H1 (cell line): Measurements from ENCODE around the gene TBRG4. TPM values are rescaled to one million over a fixed set of nuclear protein-coding genes. Genes with fewer than 3 reads are reported as not detected.

Source experiments
- CTCF ChIA-PET: fragments of 300-600 bp; sonication (Branson Sonifier 250); formaldehyde crosslinking; loops from one replicate; lab custom pipeline; 2021; ENCODE audit not compliant: partially characterized antibody; lab: Charles Lee
- POLR2A ChIA-PET: fragments of 300-600 bp; sonication (Branson Sonifier 250); formaldehyde crosslinking; loops from one replicate; lab custom pipeline; 2021; ENCODE audit warnings: inconsistent platforms; ENCODE audit not compliant: partially characterized antibody; lab: Charles Lee
- DNase-seq, 2 experiments: peaks; one replicate each; pipeline versions ENCODE4 v3.0.0 to v3.0.0-alpha.2; 2010 to 2022; ENCODE audit warnings: low spot score in 2 of 2, low read depth in 1 of 2, mixed read lengths in 1 of 2
- FAIRE-seq: peaks from 2 replicates; lab custom pipeline; 2011; peaks lifted over from hg19 to GRCh38; lab: Jason Lieb, UNC
- H2AFZ ChIP-seq: 2 replicates; pipeline ENCODE4 v1.8.1; 2012; ENCODE audit warnings: low read length, inconsistent platforms
- H2AK5ac ChIP-seq: 2 replicates; pipeline ENCODE4 v1.6.1; 2013; ENCODE audit warnings: low read depth, low read length
- H2BK120ac ChIP-seq: replicated peaks from 2 replicates; pipeline ENCODE3; 2013; ENCODE audit warnings: low read depth, low read length, inconsistent platforms
- H2BK12ac ChIP-seq: 2 replicates; pipeline ENCODE4 v1.6.1; 2013; ENCODE audit warnings: low read depth, low read length
- H2BK15ac ChIP-seq: 2 replicates; pipeline ENCODE4 v1.6.1; 2013; ENCODE audit warnings: low read length
- H2BK20ac ChIP-seq: 2 replicates; pipeline ENCODE4 v1.6.1; 2013; ENCODE audit warnings: low read length
- H2BK5ac ChIP-seq: 2 replicates; pipeline ENCODE4 v1.6.1; 2013; ENCODE audit warnings: low read depth, low read length
- H3K14ac ChIP-seq: 2 replicates; pipeline ENCODE4 v1.6.1; 2013; ENCODE audit warnings: inconsistent platforms; ENCODE audit not compliant: insufficient read length
- H3K18ac ChIP-seq: 2 replicates; pipeline ENCODE4 v1.6.1; 2013; ENCODE audit warnings: low read length; ENCODE audit errors: extremely low read depth
- H3K23ac ChIP-seq: 2 replicates; pipeline ENCODE4 v1.6.1; 2013; ENCODE audit warnings: inconsistent platforms; ENCODE audit not compliant: insufficient read length
- H3K23me2 ChIP-seq: 2 replicates; pipeline ENCODE4 v1.6.1; 2013; ENCODE audit warnings: low read depth, low read length
- H3K27ac ChIP-seq: 2 replicates; pipeline ENCODE4 v1.6.1; 2011; ENCODE audit warnings: low read depth, low read length, inconsistent platforms
- H3K27me3 ChIP-seq, 4 experiments: replicated peaks in 1 of 4; 1 replicate in 1 of 4; 2 replicates in 3 of 4; pipeline versions ENCODE4 v1.6.1 to v1.8.1; 2011 to 2013; ENCODE audit warnings: low read length in 3 of 4, mild to moderate bottlenecking in 3 of 4, inconsistent platforms in 2 of 4, mixed read lengths in 2 of 4, moderate library complexity in 1 of 4; ENCODE audit not compliant: control insufficient read depth in 3 of 4, insufficient read depth in 3 of 4; ENCODE audit errors: extremely low read depth in 1 of 4
- H3K36me3 ChIP-seq, 4 experiments: 2 replicates each; pipeline versions ENCODE4 v1.6.1 to v1.8.1; 2011 to 2013; ENCODE audit warnings: mild to moderate bottlenecking in 4 of 4, low read length in 3 of 4, moderate library complexity in 2 of 4, control low read depth in 1 of 4, inconsistent platforms in 1 of 4; ENCODE audit not compliant: insufficient read depth in 4 of 4, control insufficient read depth in 2 of 4
- H3K4ac ChIP-seq: replicated peaks from 2 replicates; pipeline ENCODE3; 2013; ENCODE audit warnings: low read length, low read depth, mixed read lengths, inconsistent platforms; ENCODE audit not compliant: insufficient read length
- H3K4me1 ChIP-seq, 4 experiments: replicated peaks in 1 of 4; 1 replicate in 1 of 4; 2 replicates in 3 of 4; pipeline versions ENCODE4 v1.6.1 to v1.8.1; 2011 to 2013; ENCODE audit warnings: low read length in 3 of 4, inconsistent platforms in 2 of 4, mixed read lengths in 1 of 4; ENCODE audit not compliant: insufficient read depth in 4 of 4, control insufficient read depth in 3 of 4
- H3K4me2 ChIP-seq, 2 experiments: 2 replicates each; pipeline versions ENCODE4 v1.6.1 to v1.8.1; 2011 to 2013; ENCODE audit warnings: low read depth in 2 of 2, low read length in 2 of 2, control low read depth in 1 of 2, inconsistent platforms in 1 of 2, mild to moderate bottlenecking in 1 of 2; ENCODE audit not compliant: insufficient read depth in 1 of 2
- H3K4me3 ChIP-seq, 4 experiments: fragments of 200-600, 300-600 bp in 1 of 4; sonication (generic), shearing (Covaris generic), sonication (Bioruptor Twin) in 1 of 4; 2 replicates each; pipeline versions ENCODE4 v1.5.1 to v1.8.1; 2011 to 2016; ENCODE audit warnings: low read length in 4 of 4, low read depth in 3 of 4, control low read depth in 2 of 4, inconsistent platforms in 2 of 4, mild to moderate bottlenecking in 2 of 4, mixed read lengths in 1 of 4, moderate library complexity in 1 of 4; ENCODE audit not compliant: insufficient read depth in 2 of 4; ENCODE audit errors: extremely low read depth in 1 of 4
- H3K56ac ChIP-seq: replicated peaks from 2 replicates; pipeline ENCODE3; 2013; ENCODE audit warnings: low read depth, mild to moderate bottlenecking, mixed read lengths, low read length, inconsistent platforms; ENCODE audit not compliant: insufficient read length
- H3K79me1 ChIP-seq: 2 replicates; pipeline ENCODE4 v1.6.1; 2013; ENCODE audit warnings: low read depth, low read length, control low read depth
- H3K79me2 ChIP-seq, 2 experiments: 2 replicates each; pipeline versions ENCODE4 v1.6.1 to v1.8.1; 2012 to 2013; ENCODE audit warnings: low read length in 2 of 2, mild to moderate bottlenecking in 2 of 2, inconsistent platforms in 1 of 2; ENCODE audit not compliant: insufficient read depth in 2 of 2, control insufficient read depth in 1 of 2
- H3K9ac ChIP-seq, 4 experiments: replicated peaks in 1 of 4; 1 replicate in 1 of 4; 2 replicates in 3 of 4; pipeline versions ENCODE4 v1.6.1 to v1.8.1; 2011 to 2013; ENCODE audit warnings: low read depth in 3 of 4, low read length in 3 of 4, control low read depth in 2 of 4, mild to moderate bottlenecking in 2 of 4, moderate library complexity in 2 of 4, inconsistent platforms in 1 of 4; ENCODE audit errors: extremely low read depth in 1 of 4
- H3K9me3 ChIP-seq, 2 experiments: 2 replicates each; pipeline versions ENCODE4 v1.6.1 to v1.8.1; 2012 to 2013; ENCODE audit warnings: mild to moderate bottlenecking in 2 of 2, moderate library complexity in 2 of 2, control low read depth in 1 of 2, inconsistent platforms in 1 of 2, low read depth in 1 of 2, low read length in 1 of 2, mixed read lengths in 1 of 2; ENCODE audit not compliant: insufficient read depth in 2 of 2
- H4K20me1 ChIP-seq, 2 experiments: replicated peaks in 1 of 2; 2 replicates each; pipeline versions ENCODE3 to v1.8.1; 2011 to 2013; ENCODE audit warnings: inconsistent platforms in 2 of 2, low read length in 2 of 2, mild to moderate bottlenecking in 1 of 2; ENCODE audit not compliant: insufficient read depth in 2 of 2, control insufficient read depth in 1 of 2
- H4K5ac ChIP-seq: 2 replicates; pipeline ENCODE4 v1.6.1; 2013; ENCODE audit warnings: low read length, low read depth, mixed read lengths, inconsistent platforms; ENCODE audit not compliant: insufficient read length
- H4K8ac ChIP-seq: 2 replicates; pipeline ENCODE4 v1.8.0; 2013; ENCODE audit warnings: mild to moderate bottlenecking, moderate library complexity, low read length, inconsistent platforms; ENCODE audit not compliant: insufficient read depth; ENCODE audit errors: extremely low read depth
- H4K91ac ChIP-seq: replicated peaks from 2 replicates; pipeline ENCODE3; 2013; ENCODE audit warnings: low read length, mixed read lengths, inconsistent platforms; ENCODE audit not compliant: insufficient read length
- BRCA1 ChIP-seq: IDR thresholded peaks from 2 replicates; pipeline ENCODE4 v1.6.1; 2012; ENCODE audit warnings: low read depth, low read length, improper control_type of control experiment
- CHD2 ChIP-seq: IDR thresholded peaks from 2 replicates; pipeline ENCODE4 v1.6.1; 2012; ENCODE audit warnings: low read length, improper control_type of control experiment
- CTCF ChIP-seq, 3 experiments: IDR thresholded peaks; 1 replicate in 2 of 3; 2 replicates in 1 of 3; pipeline versions ENCODE4 v1.5.1 to v1.6.1; 2011; ENCODE audit warnings: low read length in 3 of 3, mild to moderate bottlenecking in 3 of 3, inconsistent platforms in 2 of 3, low read depth in 1 of 3, moderate library complexity in 1 of 3; ENCODE audit not compliant: insufficient read depth in 1 of 3; ENCODE audit errors: control extremely low read depth in 1 of 3
- EGR1 ChIP-seq: IDR thresholded peaks from 2 replicates; pipeline ENCODE4 v1.6.1; 2011; ENCODE audit warnings: low read depth, low read length, borderline replicate concordance
- EP300 ChIP-seq, 2 experiments: IDR thresholded peaks; 1 replicate in 1 of 2; 2 replicates in 1 of 2; pipeline ENCODE4 v1.6.1; 2011 to 2012; ENCODE audit warnings: low read depth in 2 of 2, low read length in 2 of 2, mild to moderate bottlenecking in 2 of 2, borderline replicate concordance in 1 of 2, inconsistent platforms in 1 of 2, moderate library complexity in 1 of 2
- HDAC2 ChIP-seq, 2 experiments: fragments of 300-600 bp in 1 of 2; sonication (generic) in 1 of 2; IDR thresholded peaks; 2 replicates each; pipeline ENCODE4 v1.6.1; 2011 to 2012; ENCODE audit warnings: low read depth in 2 of 2, low read length in 2 of 2, mild to moderate bottlenecking in 2 of 2, moderate library complexity in 2 of 2, borderline replicate concordance in 1 of 2, inconsistent platforms in 1 of 2
- KDM1A ChIP-seq: fragments of 200-600, 300-600 bp; sonication (generic); IDR thresholded peaks from 2 replicates; pipeline ENCODE4 v1.7.1; 2016; ENCODE audit warnings: mild to moderate bottlenecking, low read length, borderline replicate concordance
- RFX5 ChIP-seq: IDR thresholded peaks from 2 replicates; pipeline ENCODE4 v1.6.1; 2011; ENCODE audit warnings: low read depth, low read length, improper control_type of control experiment, borderline replicate concordance
- SP1 ChIP-seq: IDR thresholded peaks from 2 replicates; pipeline ENCODE4 v1.6.1; 2011; ENCODE audit warnings: low read depth, low read length
- WGBS, 2 experiments: shearing (Covaris generic) in 1 of 2; methylation state at CpG; one replicate each; pipeline versions ENCODE4 v1.1.6 to v1.1.7; 2013 to 2015; ENCODE audit warnings: low lambda C conversion rate in 2 of 2, mixed read lengths in 2 of 2, inconsistent platforms in 1 of 2, low coverage in 1 of 2, missing lambda C conversion rate in 1 of 2; ENCODE audit not compliant: insufficient replicate concordance in 2 of 2, insufficient coverage in 1 of 2, insufficient read length in 1 of 2; ENCODE audit errors: extremely low coverage in 1 of 2, missing lambda C conversion rate in 1 of 2; 5-methylcytosine and 5-hydroxymethylcytosine counted together
- polyA plus RNA-seq, 7 experiments: library from polyadenylated mRNA; depleted of rRNA in 3 of 7; stranded (reverse) in 5 of 7; unstranded in 2 of 7; fragments of >200 nt in 5 of 7; fragments of 200-250 nt in 2 of 7; gene quantifications; 1 replicate in 5 of 7; 2 replicates in 1 of 7; 4 replicates in 1 of 7; pipeline versions ENCODE4 v1.2.1 to v1.2.3, GENCODE V29; 2011 to 2013; ENCODE audit warnings: missing spikeins in 2 of 7, mixed read lengths in 2 of 7
- total RNA-seq: library from RNA; stranded (reverse); fragmentation: NEBNext Ultra II Directional; extraction: Animal tissue kit (Norgen Biotek cat#: 25700); gene quantifications from 2 replicates; pipeline ENCODE4 v1.2.1, GENCODE V29; 2021

TBRG4 gene
- total and polyA plus RNA-seq, 2 of the 8 experiments (the other 6 are each of a cell fraction or from before 2014, with no cell fraction given) = 110 to 137 TPM

DNA sequence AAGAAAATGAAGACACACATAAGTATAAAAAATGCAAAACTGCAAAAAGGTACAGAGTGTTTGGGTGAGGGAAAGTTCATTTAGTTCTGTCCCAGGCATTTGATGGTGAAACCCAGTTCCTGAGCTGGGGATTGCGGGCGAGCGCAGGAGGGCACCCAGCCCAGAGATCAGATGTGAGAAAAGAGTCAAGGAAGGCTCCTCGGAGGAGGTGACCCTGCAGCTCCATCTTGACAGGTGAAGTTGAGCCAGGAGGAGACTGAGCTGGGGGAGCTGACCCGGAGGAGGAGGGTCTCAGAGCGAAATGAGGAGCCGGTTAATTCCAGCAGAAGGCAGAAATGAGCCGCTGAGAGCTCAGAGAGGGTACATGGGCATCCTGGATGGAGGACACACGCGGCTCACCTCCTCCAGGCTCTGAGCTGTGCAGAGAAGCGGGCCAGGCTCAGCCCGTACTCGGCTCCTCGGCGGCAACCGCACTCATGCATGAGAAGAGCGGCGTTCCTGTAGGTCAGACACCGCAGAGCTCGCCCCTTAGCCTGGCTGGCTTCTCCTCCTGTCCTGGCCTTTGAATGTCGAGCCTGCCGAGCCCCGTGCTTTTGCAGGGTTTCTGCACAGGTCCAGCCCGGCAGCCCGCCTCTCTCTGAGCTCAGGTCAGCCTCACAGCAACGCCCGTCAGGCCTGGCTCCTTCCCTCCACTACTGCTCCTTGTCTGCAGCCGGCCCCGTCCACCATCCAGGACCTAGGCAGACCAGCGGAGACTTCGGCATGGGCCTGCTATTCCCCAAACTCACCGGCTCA, 36.6 kb upstream of the TBRG4 start:
- no peak overlapping the region for H3K9ac ChIP-seq
- no peak overlapping the region for H3K23ac ChIP-seq
- DNase-seq (no peak), FAIRE-seq (no peak)
- H3K79me1 ChIP-seq = no peaks in the 10 kb centered on the region
- H4K91ac ChIP-seq = no peak overlapping the region
- H2AK5ac ChIP-seq = no peak overlapping the region
- no peak overlapping the region for H2BK5ac ChIP-seq
- no peak overlapping the region for H2BK20ac ChIP-seq
- no peaks in the 10 kb centered on the region for H3K9me3 ChIP-seq
- no peak overlapping the region for H2BK120ac ChIP-seq
- no peak overlapping the region for H4K8ac ChIP-seq
- no peak overlapping the region for H4K5ac ChIP-seq
- H3K27ac ChIP-seq = no peak overlapping the region
- peak overlapping the region; percentile 44; the same call in 1 of the 2 replicates for H2AFZ ChIP-seq
- POLR2A ChIA-PET = interaction anchor here (1.7 kb wide), 1 partner anchor 41 kb away, joined by 3 read pairs; no protein-coding TSS in a partner anchor
- no peaks in the 10 kb centered on the region for H3K79me2 ChIP-seq
- no peaks in the 10 kb centered on the region for H3K36me3 ChIP-seq
- no peak overlapping the region for H3K56ac ChIP-seq
- H3K4me3 ChIP-seq = no peak overlapping the region
- H3K23me2 ChIP-seq = no peaks in the 10 kb centered on the region
- no peaks in the 10 kb centered on the region for H3K4me1 ChIP-seq
- no peak overlapping the region for H2BK12ac ChIP-seq
- H3K4ac ChIP-seq = no peak overlapping the region
- WGBS, 2 experiments = 87% methylated on average over 32 of the region's 32 CpGs; no CpG with 5 or more reads in 1 of the 2 experiments
- CTCF ChIA-PET = interaction anchor here (0.5 to 2.4 kb wide), 6 partner anchors 11 to 235 kb away, joined by 3 to 16 read pairs (median 4); no protein-coding TSS in a partner anchor
- H3K14ac ChIP-seq = no peak overlapping the region
- H2BK15ac ChIP-seq = no peak overlapping the region
- H3K4me2 ChIP-seq = no peak overlapping the region
- no peaks in the 10 kb centered on the region for H4K20me1 ChIP-seq
- no peak overlapping the region for H3K18ac ChIP-seq
- H3K27me3 ChIP-seq = no peaks in the 10 kb centered on the region
- TF ChIP-seq BRCA1 (no peak), HDAC2 (IDR thresholded peaks at IDR 0.05; ENCODE audit: borderline replicate concordance in 1 of 2, low read depth in 2 of 2, low read length in 2 of 2) (no peak), RFX5 (no peak), KDM1A (no peak), EGR1 (no peak), CTCF (IDR thresholded peaks at IDR 0.05; ENCODE audit: control extremely low read depth in 1 of 3, insufficient read depth in 1 of 3, low read depth in 1 of 3, low read length in 3 of 3) (no peak), SP1 (no peak), EP300 (IDR thresholded peaks at IDR 0.05; ENCODE audit: borderline replicate concordance in 1 of 2, low read depth in 2 of 2, low read length in 2 of 2) (no peak), CHD2 (no peak)
